Upper lobe of left lung (tissue), 6 donors: Measurements from ENCODE around the gene MEF2A. TPM values are rescaled to one million over a fixed set of nuclear protein-coding genes. Genes with fewer than 3 reads are reported as not detected.

Experiments used
- ATAC-seq, 2 donors: fragments of 200-7000 bp; cut with Tn5 transposase; one replicate each; pipeline ENCODE4 v1.9.1; 2022; ENCODE audit warnings: mild to moderate bottlenecking in 2 of 2, moderate library complexity in 2 of 2; ENCODE audit not compliant: low FRiP score in 2 of 2
- DNase-seq, 2 donors: peaks; one replicate each; pipeline ENCODE4 v3.0.0-alpha.2; 2019 to 2020
- H3K27ac ChIP-seq, 4 donors: fragments of 200-600 bp; sonication (generic); one replicate each; pipeline ENCODE4 v1.5.1; 2016 to 2019
- H3K27me3 ChIP-seq, 4 donors: fragments of 200-600 bp; sonication (generic); one replicate each; pipeline ENCODE4 v1.5.1; 2017 to 2019
- H3K36me3 ChIP-seq, 4 donors: fragments of 200-600 bp; sonication (generic); one replicate each; pipeline ENCODE4 v1.5.1; 2016 to 2019
- H3K4me1 ChIP-seq, 4 donors: fragments of 200-600 bp; sonication (generic); one replicate each; pipeline ENCODE4 v1.5.1; 2018 to 2019
- H3K4me3 ChIP-seq, 4 donors: fragments of 200-600 bp; sonication (generic); one replicate each; pipeline ENCODE4 v1.5.1; 2017 to 2019; ENCODE audit warnings: mild to moderate bottlenecking in 2 of 4, moderate library complexity in 1 of 4
- H3K9me3 ChIP-seq, 4 donors: fragments of 200-600 bp; sonication (generic); one replicate each; pipeline ENCODE4 v1.5.1; 2018 to 2019
- CTCF ChIP-seq, 6 experiments: fragments of 450-650 bp in 4 of 6; fragments of 200-600 bp in 2 of 6; sonication (generic) in 2 of 6; IDR thresholded peaks; one replicate each; pipeline ENCODE4 v1.5.1; 2016 to 2019; ENCODE audit warnings: antibody characterized with exemption in 6 of 6
- EP300 ChIP-seq, 4 donors: sonication (generic); formaldehyde crosslinking; IDR thresholded peaks; one replicate each; pipeline ENCODE4 v1.5.1; 2017; ENCODE audit warnings: antibody characterized with exemption in 4 of 4, control low read depth in 2 of 4
- POLR2A ChIP-seq, 4 donors: fragments of 450-650 bp; IDR thresholded peaks; one replicate each; pipeline ENCODE4 v1.5.1; 2016 to 2017; ENCODE audit warnings: antibody characterized with exemption in 4 of 4, mild to moderate bottlenecking in 2 of 4
- POLR2AphosphoS5 ChIP-seq, 2 donors: sonication (generic); formaldehyde crosslinking; IDR thresholded peaks; one replicate each; pipeline ENCODE4 v1.5.1; 2017; ENCODE audit warnings: antibody characterized with exemption in 2 of 2
- WGBS, 2 donors: methylation state at CpG; one replicate each; pipeline ENCODE4 v1.1.5; 2017 to 2018; 5-methylcytosine and 5-hydroxymethylcytosine counted together
- total RNA-seq, 6 donors: library from RNA; depleted of rRNA in 4 of 6; stranded (reverse); fragments of >200 nt in 4 of 6; gene quantifications; one replicate each; pipeline versions ENCODE4 v1.1.0 to v1.2.1, GENCODE V29; 2016 to 2021
- donor health status: DM: no; HTN: no; CAD: no; lungs with moderate emphysema.
- donor health status: DM: no; HTN: yes; CAD: no; lungs with severe emphysema.

The MEF2A gene
- total RNA-seq, 6 donors from 2014 or later, result 54.9 to 89.1 (median 75.2) TPM

GRCh38 chr15:99708563-99708962 is 142.8 kb downstream of the MEF2A start:
- WGBS, 2 donors, result 16 to 31% methylated on average over 7 of the region's 7 CpGs
- H3K9me3 ChIP-seq, result no peaks in the 10 kb centered on the region
- H3K36me3 ChIP-seq, result peaks cover 23 to 37% (median 25%) of the 10 kb centered on the region in 4 donors
- peak; percentile 82 to 94 for TF ChIP-seq POLR2AphosphoS5 (IDR thresholded peaks at IDR 0.05)
- TF ChIP-seq CTCF (IDR thresholded peaks at IDR 0.05), result no peak
- TF ChIP-seq EP300 (IDR thresholded peaks at IDR 0.05), result peak in 2 of 4 donors; percentile 64 to 81
- no peak for TF ChIP-seq POLR2A (IDR thresholded peaks at IDR 0.05)
- no peak overlapping the region for H3K4me3 ChIP-seq
- H3K27ac ChIP-seq, result peak overlapping the region; percentile 45 to 70 (median 53)
- DNase-seq, result peak in 1 of 2 donors; percentile 93
- no peaks in the 10 kb centered on the region for H3K27me3 ChIP-seq
- H3K4me1 ChIP-seq, result peaks cover 30 to 40% (median 34%) of the 10 kb centered on the region in 4 donors
- ATAC-seq, result peak; percentile 92 to 94

- TF ChIP-seq POLR2A (IDR thresholded peaks at IDR 0.05) (no peak), POLR2AphosphoS5 (IDR thresholded peaks at IDR 0.05) (no peak), EP300 (IDR thresholded peaks at IDR 0.05) (no peak), CTCF (IDR thresholded peaks at IDR 0.05) (no peak)
- 80 to 85% methylated on average over 16 of the region's 16 CpGs for WGBS, 2 donors
- H3K36me3 ChIP-seq, result peaks cover 23 to 44% (median 25%) of the 10 kb centered on the region in 4 donors
- H3K27ac ChIP-seq, result peak overlapping the region; percentile 45 to 70 (median 53)
- DNase-seq (no peak), ATAC-seq (no peak)
- H3K27me3 ChIP-seq, result no peaks in the 10 kb centered on the region
- no peaks in the 10 kb centered on the region for H3K9me3 ChIP-seq
- no peak overlapping the region for H3K4me3 ChIP-seq
- H3K4me1 ChIP-seq, result peaks cover 24 to 31% (median 27%) of the 10 kb centered on the region in 4 donors
Measured at GRCh38 chr15:99709243-99709986, 143.6 kb downstream of the MEF2A start.

- ATAC-seq, result no peak
- 80 to 81% methylated on average over 5 of the region's 5 CpGs for WGBS, 2 donors
Measured at GRCh38 chr15:99711625-99712024, 145.8 kb downstream of the MEF2A start.

GRCh38 chr15:99712415-99712814 is 146.6 kb downstream of the MEF2A start:
- no peaks in the 10 kb centered on the region for H3K9me3 ChIP-seq
- WGBS, 2 donors, result 86 to 91% methylated on average over 11 to 18 of the region's 18 CpGs
- DNase-seq (no peak), ATAC-seq (no peak)
- peaks cover 21 to 35% (median 26%) of the 10 kb centered on the region in 4 donors for H3K4me1 ChIP-seq
- H3K27me3 ChIP-seq, result no peaks in the 10 kb centered on the region
- peak overlapping the region in 1 of 4 donors; percentile 11 for H3K27ac ChIP-seq
- H3K36me3 ChIP-seq, result peaks cover 23 to 70% (median 31%) of the 10 kb centered on the region in 4 donors
- H3K4me3 ChIP-seq, result no peak overlapping the region
- TF ChIP-seq CTCF (IDR thresholded peaks at IDR 0.05), result no peak
- TF ChIP-seq EP300 (IDR thresholded peaks at IDR 0.05), result no peak
- TF ChIP-seq POLR2A (IDR thresholded peaks at IDR 0.05), result no peak
- no peak for TF ChIP-seq POLR2AphosphoS5 (IDR thresholded peaks at IDR 0.05)

More at GRCh38 chr15:99711625-99712024, 145.8 kb downstream of the MEF2A start:
- no peak for DNase-seq
- Histone ChIP-seq H3K4me1 (peaks cover 26 to 33% (median 28%) of the 10 kb centered on the region in 4 donors), H3K27me3 (no peaks in the 10 kb centered on the region), H3K4me3 (no peak overlapping the region), H3K9me3 (no peaks in the 10 kb centered on the region), H3K27ac (peak overlapping the region in 1 of 4 donors; percentile 22), H3K36me3 (peaks cover 23 to 63% (median 31%) of the 10 kb centered on the region in 4 donors)
- no peak for TF ChIP-seq EP300 (IDR thresholded peaks at IDR 0.05)
- TF ChIP-seq POLR2A (IDR thresholded peaks at IDR 0.05), result no peak
- no peak for TF ChIP-seq CTCF (IDR thresholded peaks at IDR 0.05)
- TF ChIP-seq POLR2AphosphoS5 (IDR thresholded peaks at IDR 0.05), result no peak
